Globus pallidus (tissue), 1 donor: ENCODE measurements around the gene SH3PXD2A.

Experiments
- DNase-seq: peaks from one replicate; pipeline ENCODE4 v3.0.0-alpha.2; 2015; ENCODE audit warnings: low spot score

Gene SH3PXD2A

DNA sequence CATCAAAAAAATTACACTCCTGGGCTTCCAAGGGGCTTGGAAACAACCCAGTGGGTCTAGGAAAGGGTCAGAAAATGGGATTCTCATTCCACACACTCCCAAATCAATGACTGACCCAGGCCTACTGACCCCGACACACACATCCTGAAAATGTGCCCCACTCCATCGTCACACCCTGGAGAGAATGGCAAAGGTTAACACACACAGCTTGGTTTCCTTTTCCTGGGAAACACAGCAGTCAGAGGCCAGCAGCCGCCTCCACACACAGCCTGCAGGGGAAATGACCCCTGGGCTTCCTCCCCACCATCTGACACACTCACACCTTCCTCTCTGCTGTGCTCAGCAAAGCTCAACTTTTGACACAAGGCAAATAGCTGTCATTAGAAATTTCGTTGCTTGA, 42.9 kb downstream of the SH3PXD2A start:
- no peak for DNase-seq

DNA sequence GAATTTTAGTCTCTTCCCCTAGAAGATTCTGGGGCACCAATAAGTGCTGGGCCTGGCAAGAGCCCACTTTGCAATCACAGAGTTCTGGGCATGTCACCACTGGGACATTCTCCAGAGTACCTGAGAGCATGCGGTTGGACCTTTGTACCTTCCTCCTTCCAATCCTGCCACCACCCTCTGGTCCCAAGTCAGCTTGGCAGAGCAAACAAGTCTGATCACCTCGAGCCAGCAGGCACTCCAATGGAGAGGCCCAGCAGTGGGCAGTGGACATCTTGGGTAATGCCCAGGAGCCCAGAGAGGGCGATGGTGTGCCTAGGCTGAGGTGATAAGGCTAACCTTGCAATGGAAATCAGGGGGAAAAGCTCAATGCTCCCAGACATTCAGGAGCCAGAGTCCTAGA, 43.4 kb downstream of the SH3PXD2A start:
- no peak for DNase-seq

DNA sequence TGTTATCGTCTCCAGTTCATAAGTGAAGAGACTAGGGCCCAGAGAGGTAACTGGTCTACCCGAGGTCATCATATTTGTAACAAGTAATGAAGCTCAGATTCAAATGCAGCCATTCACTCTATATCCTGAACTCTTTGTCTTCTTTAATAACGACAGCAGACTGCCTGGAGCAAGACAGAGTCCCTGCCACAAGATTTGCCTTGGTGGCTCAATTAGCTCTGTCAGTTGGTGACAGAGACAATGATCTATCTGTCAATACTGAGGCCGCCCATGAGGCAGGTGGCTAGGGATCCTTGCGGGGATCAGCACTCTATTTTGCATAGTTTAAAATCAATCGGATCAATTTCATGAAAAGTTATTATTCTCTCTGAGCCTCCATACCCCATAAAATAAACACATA, 43.9 kb downstream of the SH3PXD2A start:
- DNase-seq = no peak

DNA sequence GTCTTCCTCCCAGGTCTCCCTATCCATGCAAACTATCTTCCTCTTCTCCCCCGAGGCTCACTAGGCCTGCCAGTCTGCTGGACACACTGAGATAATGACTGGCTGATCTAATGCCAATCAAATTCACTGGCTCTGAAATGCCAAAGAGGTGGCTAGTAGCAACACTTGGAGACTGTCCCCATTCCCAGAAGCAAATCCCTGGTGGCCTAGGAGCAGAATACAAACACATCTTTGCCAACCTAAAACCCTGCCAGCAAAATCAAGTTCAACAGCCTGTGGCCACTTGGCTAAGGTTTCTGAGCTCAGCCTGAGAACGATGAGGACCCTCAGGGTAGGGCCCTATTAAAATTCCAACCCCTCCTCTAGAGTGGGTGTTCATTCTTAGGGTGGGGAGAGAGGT, 46.6 kb downstream of the SH3PXD2A start:
- no peak for DNase-seq

DNA sequence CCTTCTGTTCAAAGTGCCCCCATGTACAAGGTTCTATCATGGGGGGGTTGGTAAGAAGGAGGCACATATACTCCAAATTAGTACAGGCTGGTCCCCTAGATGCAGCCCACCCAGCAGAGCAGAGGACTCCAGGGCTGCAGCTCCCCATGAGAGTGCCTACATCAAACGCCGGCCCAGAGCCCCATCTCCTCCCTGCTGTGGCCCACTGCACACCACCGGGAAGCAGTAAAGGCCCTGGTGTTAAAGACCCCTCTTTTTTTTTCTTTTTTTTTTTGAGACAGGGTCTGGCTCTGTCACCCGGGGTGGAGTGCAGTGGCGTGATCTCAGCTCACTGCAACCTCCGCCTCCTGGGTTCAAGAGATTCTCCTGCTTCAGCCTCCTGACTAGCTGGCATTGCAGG, 47.4 kb downstream of the SH3PXD2A start:
- DNase-seq = no peak

DNA sequence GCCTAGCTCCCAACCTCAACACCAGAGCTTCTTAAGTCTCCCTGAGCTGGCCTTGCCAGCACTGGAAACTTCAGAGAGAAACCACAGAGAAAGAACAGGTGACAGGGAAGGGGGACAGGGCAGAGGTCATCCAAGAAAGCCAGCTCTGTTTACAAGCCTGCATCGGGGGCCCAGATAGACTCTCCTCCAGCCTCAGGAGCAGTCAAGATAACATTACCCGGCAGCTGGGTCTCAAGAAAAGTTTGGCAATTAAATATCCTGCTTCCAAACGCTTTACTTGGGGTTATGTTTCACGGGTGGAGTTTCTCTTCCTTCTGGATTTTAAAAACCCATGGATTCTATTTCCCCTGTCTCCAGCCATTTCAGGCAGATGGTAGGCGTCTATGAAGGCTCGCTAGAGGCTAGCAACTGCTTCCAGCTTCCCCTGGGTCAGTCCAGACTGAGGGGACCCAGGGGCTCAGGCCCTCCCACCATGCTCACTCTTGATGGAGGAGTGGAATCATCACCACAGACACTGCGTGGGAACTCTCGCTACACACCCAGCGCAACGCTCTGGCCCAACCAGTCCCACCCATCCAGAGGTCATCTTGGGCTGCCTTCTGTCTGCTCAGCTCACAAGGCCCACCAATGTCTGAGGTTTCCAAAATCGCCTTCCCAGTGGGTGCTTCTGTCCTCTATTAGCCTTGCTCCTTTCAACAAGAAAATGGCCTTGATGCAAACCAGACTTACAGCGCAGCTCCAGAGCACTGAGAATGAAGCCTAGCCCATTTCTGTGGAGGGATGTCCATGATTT, 48.8 kb downstream of the SH3PXD2A start:
- no peak for DNase-seq

DNA sequence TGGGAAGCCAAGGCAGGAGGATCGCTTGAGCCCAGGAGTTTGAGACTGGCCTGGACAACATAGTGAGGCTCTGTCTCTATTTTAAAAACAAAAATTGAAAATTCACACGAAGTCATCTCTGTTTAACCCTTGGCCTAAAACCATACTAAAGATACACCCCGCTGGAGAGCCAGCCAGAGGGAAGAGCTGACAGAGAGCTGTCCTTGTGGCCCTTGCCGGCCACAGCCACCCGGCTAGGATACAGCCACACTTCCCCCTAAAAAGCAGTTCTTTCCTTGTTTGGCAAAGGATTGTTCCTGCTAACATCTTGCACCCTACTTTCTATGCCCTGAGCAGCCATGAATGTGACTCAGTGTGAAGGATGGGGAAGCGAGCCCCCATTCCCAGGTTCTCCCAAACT, 49.6 kb downstream of the SH3PXD2A start:
- DNase-seq = no peak

DNA sequence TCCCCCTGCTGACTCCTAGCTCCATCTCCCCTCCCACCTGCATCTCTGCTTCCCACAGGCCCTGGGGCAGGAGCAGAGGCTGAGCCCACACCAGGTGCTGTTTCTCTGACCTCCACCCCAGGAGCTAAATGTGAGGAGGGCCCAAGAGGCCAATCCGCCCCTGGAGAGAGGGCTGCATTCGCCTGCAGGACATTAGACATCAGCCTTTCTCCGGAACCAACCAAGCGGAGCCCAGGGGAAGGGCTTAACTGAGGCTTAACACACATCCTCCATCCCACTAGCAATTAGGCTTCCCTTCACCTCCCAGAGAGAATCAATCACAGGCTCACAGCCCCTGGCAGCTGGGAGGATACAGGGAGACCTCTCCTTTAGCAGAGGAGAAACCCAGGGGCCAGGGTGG, 50.5 kb downstream of the SH3PXD2A start:
- DNase-seq = no peak

DNA sequence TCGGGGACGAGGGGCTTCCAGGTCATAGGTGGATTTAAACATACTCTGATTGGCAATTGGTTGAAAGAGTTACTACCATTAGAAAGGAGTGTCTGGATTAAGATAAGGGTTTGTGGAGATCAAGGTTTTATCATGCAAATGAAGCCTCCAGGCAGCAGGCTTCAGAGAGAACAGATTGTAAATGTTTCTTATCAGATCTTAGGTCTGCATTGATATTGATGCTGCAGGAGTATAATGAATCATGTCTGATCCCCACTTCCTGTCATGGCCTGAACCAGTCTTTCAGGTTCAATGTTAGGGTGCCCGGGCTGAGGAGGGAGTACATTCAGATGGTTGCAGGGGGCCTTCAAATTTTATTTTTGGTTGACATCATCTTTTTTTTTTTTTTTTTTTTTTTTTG, 51.4 kb downstream of the SH3PXD2A start:
- no peak for DNase-seq

DNA sequence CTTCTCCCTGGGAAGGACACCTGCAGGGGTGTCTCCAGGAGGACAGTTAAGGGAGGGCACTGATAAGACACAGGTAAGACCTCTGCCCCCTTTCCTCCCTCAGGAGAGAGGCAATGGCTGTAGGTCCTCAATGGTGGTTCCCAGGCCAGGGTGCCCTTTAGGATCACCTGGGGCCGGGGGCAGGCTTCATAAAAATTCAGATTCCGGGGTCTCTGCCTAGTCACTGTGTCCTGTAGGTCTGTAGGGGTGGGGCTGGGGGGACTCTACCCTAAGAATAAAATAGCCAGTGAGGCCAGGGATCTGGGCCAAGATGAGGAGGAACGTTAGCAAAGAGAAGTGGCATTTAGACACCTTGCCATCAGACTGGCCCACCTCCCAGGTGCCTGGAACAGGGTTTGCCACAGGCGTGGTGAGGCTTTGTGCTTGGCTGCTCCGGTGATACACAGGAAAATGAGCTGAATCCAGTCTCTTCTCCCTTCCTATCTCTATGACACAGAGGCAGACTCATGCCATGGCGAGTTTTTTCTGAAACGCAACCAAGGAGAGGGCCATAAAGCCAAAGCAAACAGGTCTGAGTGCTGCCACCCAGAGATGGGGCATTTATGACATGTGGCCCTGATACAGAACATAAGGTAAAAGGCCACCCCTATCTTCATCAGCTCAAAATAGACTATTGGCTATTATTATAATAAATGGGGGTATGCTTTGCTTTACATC, 52.6 kb downstream of the SH3PXD2A start:
- DNase-seq = no peak

DNA sequence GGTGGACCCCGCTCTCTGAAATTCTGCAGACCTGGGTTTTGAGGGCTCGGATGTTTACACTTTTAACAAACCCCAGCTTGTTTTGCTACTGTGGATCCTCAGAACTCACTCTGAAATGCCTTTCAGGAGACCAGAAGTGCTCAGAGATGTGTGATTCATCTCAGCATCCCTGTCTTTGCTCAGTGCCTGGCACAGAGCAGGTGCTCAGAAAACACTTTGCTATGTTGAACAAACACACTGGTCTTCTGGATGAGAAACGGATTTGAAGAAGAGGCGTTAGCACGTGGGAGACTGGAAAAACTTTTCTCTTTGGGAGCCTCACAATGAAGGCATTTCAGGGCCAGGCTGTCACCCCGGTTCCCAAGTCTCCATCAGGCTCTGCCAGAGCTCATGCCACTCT, 53.3 kb downstream of the SH3PXD2A start:
- DNase-seq = no peak

DNA sequence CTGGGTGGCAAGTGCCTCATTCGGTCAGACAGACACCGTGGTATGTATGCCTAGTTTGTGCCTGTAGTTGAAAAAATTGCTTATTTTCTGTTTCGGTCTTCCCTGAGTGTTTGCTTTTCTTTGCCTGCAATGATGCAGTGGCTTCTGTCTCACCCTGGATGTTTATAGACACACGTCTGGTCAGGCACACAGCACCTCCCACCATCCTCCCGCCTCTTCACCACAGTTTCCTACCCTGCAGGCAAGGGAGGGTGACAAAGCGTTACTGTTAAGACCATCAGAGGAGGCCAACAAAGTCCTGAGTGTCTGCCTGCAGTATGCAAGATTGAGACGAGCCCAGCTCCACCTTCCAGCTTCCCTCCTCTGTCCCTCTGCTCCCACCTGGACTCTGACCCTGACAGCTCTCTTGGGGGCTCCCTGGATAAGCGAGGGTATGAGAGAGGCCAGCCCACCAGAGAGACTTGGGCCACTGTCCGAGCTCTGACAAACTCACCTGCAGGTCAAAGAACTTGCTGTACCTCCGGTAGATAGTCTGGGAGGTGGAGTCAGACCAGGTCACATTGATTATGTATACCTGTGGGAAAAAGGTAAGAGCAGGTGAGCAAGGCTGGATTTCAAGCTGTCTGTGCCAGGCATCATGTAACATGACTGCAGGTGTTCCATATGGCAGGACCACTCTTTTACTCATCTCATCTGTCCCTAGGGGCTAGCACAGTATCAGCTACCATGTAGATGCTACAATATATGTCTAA, 54.4 kb downstream of the SH3PXD2A start:
- DNase-seq = no peak

DNA sequence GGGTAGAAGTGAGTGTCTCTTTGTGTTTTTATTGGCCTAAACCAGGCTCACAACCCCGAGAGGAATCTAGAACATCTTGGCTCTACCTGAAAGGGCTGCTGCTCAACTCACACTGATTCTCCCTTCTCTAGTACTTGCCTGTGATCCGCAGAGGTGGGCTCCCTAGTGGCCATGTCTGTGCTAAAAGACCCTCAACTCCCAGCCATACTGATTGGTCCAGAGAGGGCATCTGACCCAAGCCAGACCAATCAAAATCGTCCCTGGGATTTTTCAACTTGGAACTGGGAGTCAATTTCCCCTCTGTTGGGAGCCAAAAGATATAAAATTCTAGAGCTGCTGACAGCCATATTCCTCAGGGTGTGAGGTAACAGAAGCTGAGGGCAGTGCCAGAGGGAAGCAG, 55.3 kb downstream of the SH3PXD2A start:
- no peak for DNase-seq

DNA sequence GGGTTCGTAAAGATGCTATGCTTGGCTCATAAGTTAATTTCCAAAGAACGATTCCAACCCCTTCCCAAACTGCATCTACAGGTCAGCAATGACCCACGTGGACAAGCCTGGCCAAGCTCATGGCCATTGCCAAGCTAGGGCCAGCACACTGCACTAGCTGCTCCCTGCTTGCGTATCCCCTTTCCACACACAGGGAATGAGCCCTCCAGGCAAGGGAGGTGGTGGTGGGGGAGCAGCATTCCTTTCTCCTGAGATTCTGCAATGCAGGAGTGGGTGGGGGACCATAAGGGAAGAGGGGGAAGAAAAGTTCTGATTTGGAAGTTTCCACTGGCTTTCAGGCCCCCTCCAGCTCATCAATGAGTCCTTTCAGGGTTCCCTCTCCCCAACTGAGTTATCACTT, 56.0 kb downstream of the SH3PXD2A start:
- DNase-seq = no peak

DNA sequence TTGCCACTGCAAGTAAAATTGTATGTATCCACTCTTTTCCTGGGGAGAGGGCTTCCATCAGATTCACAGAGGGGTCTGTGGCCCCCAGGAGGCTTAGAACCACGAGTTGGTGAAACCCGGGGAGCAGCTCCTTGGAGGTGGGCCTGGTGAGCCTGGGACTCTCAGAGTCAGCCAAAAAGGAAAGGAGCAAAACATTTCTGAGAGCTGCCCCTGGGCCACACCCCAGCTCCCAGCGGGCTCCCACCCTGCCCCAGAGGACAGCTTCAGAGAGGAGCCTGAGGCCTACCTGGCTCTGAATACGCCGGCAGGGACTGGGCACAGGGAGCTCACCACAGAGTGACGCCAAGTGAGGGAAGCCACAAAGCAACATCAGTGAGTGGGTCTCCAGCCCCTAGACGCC, 56.9 kb downstream of the SH3PXD2A start:
- no peak for DNase-seq

DNA sequence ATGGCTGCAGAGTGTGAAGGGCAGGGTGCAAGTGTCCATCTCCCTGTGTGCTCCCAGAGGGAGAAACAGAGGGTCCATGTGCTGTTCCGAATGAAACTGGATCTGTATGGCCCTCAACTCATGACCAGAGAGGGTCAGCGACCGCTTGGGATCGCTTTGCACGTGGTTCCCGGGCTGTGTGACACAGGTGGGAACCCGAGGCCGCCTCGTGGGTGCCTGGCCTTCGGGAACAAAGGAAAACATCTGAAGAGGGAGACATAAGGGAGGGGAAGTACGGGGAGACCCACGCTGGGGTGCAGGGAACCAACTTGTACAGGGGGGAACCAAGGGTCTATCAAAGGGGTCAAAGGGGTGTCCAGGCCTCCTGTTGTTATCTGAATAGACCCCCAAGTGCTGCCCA, 57.5 kb downstream of the SH3PXD2A start:
- DNase-seq = no peak

DNA sequence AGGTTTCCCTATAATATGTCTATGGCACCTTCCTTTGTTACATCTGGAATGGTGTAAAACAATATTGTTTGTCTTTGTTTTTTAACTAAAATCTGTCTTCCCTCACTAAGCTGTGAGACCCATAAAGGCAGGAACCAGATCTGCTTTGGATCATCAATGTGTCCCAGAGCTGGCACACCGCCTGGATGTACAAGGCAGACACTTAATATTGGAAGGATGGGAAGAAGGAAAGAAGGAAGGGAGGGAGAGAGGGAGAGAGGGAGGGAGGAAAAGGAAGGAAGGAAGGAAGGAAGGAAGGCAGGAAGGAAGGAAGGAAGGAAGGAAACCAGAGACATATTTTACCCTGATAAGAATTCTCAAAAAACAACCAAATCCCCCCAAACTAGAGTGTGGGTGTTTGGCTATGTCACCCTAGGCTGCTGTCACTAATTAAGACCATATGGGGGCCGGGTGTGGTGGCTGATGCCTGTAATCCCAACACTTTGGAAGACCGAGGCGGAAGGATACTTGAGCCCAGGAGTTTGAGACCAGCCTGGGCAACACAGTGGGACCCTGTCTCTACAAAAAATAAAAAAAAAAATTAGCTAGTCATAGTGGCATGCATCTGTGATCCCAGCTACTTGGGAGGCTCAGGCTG, 59.6 kb downstream of the SH3PXD2A start:
- DNase-seq = no peak

DNA sequence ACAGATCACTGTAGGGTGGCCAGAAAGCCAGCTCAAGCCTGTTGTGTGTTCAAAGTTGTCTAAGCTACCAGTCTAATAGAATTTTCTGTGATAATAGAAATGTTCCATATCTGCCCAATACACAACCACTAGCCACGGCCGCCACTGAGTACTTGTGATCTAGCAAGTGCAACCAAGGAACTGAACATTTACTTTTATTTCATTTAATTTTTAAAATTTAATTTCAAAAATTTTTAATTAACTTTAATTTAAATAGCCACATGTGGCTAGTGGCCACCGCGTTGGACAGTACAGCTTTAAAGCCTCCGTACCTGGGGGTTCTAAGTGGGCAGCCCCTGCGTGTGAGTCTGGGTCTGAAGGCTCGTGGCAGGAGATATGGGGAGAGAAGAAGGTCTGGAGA, 60.4 kb downstream of the SH3PXD2A start:
- DNase-seq = no peak

DNA sequence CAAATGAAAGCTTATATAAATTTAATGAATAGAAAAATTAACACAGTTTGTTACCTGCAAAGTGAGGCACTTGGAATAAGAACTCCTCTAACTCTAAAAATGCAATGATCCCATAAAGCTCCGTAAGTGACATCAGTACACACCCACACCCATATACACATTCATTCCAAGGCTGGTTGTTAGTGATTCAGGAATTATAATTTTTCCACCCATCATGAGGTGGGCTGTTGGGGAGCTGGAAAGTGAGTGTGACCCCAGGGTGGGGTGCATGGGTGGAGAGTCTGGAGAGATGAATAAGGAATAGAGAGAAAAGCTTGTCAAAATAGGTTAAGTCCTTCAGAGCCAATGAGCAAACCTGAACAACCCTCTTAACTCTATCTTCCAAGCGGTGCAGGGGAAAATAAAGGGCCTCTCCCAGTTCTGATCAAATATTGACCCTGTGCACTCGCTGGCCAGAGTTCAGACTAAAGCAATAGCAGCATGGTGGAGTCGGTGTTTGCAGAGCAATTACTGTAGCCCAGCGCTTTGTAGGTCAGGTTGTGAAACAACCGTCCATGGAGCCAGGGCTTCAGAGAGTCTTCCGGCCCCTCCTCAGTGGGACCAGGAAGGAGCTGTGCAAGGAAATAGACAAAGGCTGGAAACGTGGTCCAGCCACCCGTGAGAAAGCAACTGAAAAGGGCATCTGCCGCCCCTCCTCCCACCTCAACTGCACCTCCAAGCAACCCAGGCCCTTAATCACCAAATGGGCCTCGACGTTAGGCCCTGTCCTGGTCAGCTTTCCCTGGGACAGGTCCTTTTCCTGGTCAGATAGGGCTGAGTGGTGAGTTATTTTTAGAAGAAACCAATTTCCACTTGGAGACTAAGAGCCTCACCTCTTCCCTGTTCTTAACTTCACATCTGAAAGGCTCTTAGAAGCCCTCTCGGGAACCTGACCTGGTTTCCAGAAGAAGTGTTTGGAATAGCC, 61.2 kb downstream of the SH3PXD2A start:
- no peak for DNase-seq

DNA sequence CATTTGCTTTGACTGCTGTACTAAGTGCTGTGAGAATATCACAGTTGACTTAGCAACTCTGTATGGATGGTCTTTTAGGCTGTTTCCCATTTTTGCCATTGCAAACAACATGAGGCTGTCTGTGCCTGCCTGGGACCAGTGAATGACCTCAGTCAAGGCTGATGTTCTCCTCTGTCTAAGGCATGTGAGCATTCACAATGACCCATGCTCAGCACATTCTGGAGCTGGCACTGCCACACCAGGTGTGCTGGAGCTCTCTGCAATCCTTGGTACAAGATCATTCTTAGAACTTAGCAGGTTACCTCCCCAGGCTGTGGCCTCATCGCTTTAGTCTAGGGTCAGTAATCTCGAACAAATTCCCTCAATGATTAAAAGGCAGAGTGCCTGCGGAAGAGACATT, 61.9 kb downstream of the SH3PXD2A start:
- DNase-seq = no peak

DNA sequence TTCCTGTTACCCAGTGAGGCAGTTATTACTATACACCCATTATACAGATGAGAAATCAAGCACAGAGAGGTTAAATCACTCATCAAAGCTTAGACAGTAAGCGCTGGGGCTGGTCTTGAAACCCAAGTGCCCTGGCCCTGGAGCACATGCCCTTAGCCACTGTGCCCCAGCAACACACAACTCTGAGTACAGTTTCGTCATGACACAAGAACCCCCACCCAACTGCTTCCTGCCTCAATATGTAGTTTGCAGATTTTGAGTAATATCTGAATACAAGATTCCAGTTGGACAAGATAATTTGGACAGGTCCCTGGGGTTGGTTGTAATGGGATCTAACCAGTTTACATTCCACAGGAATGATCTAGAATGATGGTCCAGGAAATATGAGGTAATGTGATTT, 62.8 kb downstream of the SH3PXD2A start:
- DNase-seq = no peak
